Measurements from ENCODE around the gene FHOD3.

DNA sequence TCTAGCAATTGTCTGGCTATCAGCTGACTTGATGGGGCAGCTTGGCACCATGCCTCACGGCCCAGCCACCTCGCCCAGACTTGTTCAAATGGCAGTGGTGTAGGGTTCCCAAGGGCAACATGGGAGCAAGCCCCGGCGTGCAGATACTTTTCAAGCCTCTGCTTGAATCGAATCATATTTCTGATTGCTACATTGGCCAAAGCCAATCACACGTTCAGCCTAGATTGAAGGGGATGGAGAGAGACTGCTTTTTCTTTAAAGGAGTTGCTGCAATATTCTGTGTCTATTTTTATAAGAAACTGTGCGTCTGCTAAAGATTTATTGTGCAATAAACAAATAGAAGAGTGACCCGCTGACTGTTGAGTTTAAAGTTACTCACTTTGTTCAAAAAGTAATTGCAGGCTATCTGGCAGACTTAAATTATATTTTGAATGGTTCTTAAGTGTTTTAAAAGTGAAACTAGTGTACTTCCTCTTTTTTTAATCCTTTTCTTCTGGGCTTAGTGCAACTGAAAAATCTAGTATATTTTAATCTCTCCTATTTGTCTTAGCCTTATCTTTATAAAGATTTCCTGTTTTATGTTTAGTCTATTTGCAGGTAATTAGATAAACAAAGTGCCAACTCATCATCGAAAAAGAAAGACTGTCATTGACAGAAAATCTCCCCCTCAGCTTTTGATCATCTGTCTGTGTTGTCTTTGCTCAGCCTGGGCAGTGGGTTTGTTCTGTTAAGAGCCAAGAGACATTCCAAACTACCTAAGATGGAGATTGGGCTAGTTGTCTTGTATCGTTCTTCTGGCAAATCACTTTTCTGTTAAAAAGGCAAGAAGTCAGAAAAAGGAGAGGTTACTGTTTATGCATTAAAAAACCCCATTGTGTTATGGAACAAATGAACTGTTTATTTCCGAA is 375.2 kb downstream of the FHOD3 start:
- TF ChIP-seq, protein P1, sequence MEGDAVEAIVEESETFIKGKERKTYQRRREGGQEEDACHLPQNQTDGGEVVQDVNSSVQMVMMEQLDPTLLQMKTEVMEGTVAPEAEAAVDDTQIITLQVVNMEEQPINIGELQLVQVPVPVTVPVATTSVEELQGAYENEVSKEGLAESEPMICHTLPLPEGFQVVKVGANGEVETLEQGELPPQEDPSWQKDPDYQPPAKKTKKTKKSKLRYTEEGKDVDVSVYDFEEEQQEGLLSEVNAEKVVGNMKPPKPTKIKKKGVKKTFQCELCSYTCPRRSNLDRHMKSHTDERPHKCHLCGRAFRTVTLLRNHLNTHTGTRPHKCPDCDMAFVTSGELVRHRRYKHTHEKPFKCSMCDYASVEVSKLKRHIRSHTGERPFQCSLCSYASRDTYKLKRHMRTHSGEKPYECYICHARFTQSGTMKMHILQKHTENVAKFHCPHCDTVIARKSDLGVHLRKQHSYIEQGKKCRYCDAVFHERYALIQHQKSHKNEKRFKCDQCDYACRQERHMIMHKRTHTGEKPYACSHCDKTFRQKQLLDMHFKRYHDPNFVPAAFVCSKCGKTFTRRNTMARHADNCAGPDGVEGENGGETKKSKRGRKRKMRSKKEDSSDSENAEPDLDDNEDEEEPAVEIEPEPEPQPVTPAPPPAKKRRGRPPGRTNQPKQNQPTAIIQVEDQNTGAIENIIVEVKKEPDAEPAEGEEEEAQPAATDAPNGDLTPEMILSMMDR (conservative IDR thresholded peaks at IDR 0.05; ENCODE audit: low read depth, low read length): no peak
- no peak for TF ChIP-seq EZH2 (IDR thresholded peaks at IDR 0.05; ENCODE audit: borderline replicate concordance, low read depth, low read length, poor library complexity, severe bottlenecking)

All from A673 (cell line).